Measurements from ENCODE around the gene GRIK5.

GRCh38 chr19:42080764-42081375 is 10.9 kb upstream of the GRIK5 start:
- TF ChIP-seq POLR2A (IDR thresholded peaks at IDR 0.05; ENCODE audit: low read depth, low read length) (no peak), TAF1 (IDR thresholded peaks at IDR 0.05; ENCODE audit: borderline replicate concordance, low read depth, low read length) (no peak), POLR2AphosphoS5 (IDR thresholded peaks at IDR 0.05; ENCODE audit: low read depth, low read length) (no peak)
